NB4 (cell line): ENCODE data around the gene NRP2.

Experiments used
- POLR2A ChIP-seq: IDR thresholded peaks from 2 replicates; pipeline ENCODE4 v1.6.1; 2011; ENCODE audit warnings: mild to moderate bottlenecking; ENCODE audit not compliant: insufficient read length; ENCODE audit errors: extremely low read depth
- TF ChIP-seq, protein P1 (sequence below): IDR thresholded peaks from one replicate; pipeline ENCODE4 v1.5.1; 2012; ENCODE audit warnings: low read depth, low read length

DNA sequence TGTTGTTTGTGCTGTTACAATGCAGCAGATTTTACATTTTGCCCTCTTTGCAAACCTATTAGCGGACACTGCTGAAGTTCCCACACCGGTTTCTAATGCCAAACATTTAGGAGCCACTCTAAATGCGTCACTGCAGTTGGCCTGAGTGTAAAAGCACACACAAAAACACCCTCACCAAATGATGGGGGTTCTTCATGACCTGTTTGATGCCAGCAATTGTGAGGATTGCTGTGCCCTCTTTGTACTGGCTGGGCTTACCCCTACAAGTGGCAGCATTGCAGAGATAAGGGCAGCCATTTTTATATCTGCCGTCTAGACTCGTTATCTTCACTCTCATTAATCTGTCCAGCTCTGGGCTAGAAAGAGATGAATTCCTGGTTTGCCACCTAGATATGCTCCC is 85.3 kb downstream of the NRP2 start:
- TF ChIP-seq, protein P1, sequence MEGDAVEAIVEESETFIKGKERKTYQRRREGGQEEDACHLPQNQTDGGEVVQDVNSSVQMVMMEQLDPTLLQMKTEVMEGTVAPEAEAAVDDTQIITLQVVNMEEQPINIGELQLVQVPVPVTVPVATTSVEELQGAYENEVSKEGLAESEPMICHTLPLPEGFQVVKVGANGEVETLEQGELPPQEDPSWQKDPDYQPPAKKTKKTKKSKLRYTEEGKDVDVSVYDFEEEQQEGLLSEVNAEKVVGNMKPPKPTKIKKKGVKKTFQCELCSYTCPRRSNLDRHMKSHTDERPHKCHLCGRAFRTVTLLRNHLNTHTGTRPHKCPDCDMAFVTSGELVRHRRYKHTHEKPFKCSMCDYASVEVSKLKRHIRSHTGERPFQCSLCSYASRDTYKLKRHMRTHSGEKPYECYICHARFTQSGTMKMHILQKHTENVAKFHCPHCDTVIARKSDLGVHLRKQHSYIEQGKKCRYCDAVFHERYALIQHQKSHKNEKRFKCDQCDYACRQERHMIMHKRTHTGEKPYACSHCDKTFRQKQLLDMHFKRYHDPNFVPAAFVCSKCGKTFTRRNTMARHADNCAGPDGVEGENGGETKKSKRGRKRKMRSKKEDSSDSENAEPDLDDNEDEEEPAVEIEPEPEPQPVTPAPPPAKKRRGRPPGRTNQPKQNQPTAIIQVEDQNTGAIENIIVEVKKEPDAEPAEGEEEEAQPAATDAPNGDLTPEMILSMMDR = no peak
- TF ChIP-seq POLR2A = no peak
